Measurements from ENCODE around the gene PCNX2.

PCNX2 gene

DNA sequence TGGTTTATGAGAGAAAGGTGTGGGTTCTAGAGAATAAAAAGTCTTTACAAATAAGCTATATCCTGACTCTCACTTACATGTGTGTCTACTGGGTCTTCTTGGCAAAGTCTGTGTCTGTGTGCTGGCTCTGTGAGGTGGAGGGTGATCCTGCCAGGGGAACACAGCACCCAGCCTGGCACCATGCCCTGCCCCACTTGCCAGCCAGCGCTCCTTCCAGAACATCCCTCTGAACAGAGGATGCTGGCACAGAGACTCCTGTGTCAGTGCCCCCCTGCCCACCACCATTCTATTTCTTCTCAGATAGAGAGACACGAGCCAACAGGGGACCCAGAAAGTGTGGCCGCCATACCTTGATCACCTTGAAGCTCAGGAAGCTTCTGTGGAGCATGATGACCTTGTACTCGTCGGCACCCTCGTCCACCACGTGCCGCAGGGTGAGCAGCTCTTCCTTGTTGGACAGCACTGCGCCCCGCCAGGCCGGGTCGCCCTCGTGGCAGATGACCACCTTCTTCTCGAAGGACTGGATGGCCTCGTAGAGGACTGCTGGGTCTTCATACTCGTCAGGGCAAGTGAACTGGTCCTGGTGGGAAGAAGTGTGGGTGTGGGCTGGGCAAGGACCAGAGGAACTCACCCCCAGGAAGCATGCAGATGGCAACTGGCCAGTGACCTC, 295.4 kb downstream of the PCNX2 start:
- DNase-seq, result no peak

DNA sequence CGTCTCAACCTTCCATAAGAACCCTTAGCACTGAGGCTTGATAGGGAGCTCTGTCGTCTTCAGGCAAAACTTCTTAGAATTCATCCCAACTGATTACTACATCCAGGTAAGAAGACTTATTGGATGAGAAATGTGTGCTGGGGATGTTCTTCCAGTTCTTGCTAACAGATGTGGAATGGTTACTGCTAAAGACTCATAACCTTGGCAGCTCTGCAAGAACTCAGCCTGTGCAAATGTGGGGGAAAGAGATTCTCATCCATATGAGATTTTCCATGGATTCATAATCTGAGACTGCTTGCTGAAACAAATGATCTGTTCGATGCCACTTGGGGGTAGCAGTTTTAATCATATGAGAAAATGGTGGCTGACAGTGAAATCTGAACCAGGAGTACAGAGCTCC, 296.9 kb downstream of the PCNX2 start:
- no peak for DNase-seq

DNA sequence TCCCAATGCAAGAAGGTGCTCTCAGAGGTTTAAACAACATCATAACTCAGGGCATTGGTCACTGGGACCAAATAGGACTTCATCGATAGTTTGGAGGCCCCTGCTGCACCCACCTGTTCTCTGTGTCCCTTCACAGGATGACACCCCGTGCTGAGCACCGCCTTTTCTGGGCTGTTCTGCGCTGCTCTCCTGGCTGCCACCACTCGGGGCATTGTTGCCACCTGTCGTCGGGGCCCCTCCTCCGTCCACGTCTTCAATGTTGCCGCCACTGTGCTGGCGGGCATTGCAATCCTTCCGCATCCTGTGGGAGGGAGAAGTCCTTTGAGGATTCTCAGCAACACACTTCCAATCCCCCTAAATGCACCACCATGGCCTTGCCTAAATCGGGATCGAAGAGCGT, 297.4 kb downstream of the PCNX2 start:
- DNase-seq, result no peak

DNA sequence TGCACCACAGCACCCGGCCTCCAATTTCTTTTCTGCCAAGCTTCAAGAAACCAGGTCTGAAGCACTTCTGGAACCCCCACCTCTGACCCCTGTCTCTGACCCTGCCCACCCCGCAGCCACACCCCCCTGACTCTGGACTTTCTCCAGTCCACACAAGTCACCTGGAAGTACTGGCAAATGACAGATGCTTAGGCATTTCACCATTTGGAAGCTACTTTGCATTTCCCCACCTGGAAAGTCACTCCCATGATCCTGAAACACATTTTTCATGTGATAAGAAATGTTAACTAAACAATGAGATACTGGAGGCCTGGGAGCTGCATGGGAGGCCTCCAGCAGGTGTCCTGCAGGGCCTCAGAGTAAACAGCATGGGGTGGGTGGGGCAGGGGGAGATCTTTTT, 299.4 kb downstream of the PCNX2 start:
- DNase-seq, result no peak

DNA sequence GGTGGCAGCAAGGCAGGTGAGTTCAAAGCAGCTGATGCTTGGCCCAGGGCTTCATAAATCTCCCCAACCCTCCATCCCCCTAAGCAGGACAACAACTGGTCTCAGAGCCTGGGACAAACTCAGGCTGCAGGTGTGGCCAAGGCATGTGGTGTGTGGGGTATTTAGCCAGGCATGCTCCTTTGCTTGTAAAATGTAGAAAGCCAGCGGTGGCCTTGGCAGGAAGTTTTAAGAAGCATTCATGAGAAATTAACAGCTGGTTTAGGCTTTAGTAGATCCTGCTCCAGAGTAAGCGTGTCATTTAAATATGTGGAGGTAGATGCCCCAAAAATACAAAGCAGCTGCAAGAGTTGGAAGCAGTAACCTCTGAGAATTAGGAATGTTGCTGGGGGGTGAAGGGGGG, 300.3 kb downstream of the PCNX2 start:
- DNase-seq, result no peak

DNA sequence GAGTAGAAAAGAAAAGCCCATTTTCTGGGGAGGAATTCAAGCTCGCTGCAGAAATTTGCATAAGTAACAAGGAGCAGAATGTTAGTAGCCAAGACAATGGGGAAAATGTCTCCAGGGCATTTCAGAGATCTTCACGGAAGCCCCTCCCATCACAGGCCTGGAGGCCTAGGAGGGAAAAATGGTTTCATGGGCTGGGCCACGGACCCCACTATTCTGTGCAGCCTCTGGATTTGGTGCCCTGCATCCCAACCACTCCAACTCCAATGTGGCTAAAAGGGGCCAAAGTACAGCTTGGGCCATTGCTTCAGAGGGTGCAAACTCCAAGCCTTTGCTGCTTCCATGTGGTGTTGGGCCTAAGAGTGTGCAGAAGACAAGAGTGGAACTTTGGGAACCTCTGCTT, 302.0 kb downstream of the PCNX2 start:
- DNase-seq, result no peak

DNA sequence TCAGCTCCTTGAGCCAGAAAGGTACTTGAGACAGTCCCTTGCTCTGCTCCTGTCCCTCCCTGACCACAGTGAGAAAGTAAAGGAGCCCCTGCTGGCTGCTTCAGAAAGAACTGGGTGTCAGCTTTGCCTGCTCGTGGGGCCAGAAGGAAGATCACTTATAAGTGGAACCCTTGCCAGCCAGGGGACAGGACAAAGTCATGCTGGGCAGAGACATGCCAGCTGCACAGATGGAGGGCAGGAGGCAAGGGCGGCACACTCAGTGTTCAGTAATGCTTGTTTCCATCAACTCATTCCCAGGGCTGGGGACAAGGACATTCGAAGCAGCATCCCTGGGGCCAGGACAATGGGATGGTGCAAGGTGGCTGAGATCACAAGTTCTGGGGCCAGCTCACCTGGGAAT, 303.3 kb downstream of the PCNX2 start:
- no peak for DNase-seq

DNA sequence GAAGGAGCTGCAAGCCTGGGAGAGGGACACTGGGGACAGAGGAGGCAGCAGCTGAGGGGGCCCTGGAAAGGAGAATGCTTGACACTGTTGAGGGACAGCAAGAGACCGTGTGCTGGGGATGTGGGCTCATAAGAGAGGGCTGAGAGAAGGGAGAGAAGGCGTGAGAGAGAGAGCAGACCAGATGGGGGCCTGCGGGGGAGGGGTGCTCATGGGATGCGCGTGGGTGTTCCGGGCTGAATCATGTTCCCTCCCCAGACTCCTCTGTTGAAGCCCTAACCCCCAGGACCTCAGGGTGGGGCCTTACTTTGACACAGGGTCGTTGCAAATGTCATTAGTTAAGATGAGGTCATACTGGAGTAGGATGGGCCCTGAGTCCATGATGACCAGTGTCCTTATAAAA, 304.3 kb downstream of the PCNX2 start:
- DNase-seq, result no peak

DNA sequence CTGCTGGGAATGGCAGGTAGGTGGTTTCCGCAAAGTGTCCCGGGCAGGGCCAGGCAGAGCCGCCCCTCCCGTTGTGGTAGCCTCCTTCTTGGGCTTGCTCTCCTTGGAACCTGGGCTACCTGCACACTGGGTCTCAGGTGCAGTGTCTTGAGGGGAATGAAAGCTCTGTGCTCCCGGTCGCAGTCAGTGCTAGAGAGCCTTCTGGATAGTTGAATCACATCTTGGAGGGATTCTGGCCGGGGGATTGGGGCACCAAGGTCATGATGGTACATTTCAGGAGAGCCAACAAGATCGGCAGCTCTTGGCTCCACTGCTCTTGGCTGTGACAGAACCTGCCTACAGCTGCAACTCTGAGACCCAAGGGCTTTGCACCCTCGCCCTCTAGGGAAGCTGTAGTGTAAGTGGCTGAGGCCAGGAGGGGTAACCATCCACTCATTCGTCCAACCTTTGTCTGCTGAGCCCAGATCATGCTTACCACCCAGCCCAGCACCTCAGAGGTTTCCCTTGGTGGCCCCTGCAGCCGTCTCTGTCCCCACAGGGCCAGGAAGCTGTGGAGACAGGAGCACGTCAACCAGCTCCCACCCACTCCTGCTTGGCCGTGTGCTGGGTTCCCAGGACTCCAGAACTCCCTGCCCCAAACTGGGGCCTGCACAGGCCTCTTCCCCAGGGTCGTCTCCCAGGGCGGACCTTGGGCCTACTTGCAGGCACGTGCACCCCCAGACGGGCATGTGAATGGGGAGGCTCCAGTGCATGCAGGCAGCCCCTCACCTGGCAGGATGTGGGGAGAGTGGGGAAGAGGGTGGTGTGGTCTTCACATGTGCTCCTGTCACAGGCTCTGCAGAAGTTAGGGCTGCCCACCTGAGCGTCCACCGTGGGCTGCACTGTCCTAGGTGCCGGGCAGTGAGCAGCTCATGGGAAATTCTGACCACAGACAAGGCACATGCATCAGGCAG, 305.1 kb downstream of the PCNX2 start:
- DNase-seq, result no peak

DNA sequence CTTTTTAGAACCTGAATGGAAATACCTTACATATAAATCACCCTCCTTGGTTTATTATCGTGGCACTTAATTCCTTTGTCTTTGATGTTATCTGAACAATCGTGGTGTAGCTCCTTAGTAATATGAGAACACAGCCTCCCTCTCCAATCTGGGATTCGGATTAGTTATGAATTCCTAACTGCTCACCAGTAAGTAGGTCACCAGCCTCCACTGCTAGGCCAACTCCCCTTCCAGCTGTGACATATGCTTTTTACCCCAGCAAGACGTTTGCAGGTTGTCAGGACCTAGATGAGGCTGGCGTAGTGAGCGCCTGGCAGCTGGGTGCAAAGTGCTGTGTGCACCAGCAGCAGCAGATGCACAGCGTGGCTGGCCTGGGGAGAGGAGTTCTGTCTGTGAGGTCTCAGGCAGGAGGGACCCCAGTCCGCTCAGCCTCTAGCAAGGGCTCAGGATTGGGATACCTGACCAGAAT, 306.9 kb downstream of the PCNX2 start:
- DNase-seq, result no peak

DNA sequence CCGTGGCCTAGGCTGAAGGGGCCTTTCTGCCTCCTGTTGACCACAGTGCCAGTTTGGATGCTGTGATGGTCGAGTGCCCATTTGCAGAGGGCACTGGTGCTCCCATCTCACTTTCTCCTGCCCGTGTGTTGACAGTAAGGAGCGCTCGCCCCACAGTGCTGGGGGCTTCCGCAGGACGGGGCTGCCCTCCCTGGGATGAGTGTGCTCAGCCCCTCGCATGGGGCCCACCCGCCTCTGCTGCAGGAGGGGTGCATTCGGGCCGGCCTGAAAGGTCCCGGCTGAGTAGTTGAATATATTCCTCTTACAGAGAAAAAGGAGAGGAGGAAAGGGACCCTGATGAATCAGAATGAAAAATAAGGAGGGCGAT, 307.8 kb downstream of the PCNX2 start:
- no peak for DNase-seq

DNA sequence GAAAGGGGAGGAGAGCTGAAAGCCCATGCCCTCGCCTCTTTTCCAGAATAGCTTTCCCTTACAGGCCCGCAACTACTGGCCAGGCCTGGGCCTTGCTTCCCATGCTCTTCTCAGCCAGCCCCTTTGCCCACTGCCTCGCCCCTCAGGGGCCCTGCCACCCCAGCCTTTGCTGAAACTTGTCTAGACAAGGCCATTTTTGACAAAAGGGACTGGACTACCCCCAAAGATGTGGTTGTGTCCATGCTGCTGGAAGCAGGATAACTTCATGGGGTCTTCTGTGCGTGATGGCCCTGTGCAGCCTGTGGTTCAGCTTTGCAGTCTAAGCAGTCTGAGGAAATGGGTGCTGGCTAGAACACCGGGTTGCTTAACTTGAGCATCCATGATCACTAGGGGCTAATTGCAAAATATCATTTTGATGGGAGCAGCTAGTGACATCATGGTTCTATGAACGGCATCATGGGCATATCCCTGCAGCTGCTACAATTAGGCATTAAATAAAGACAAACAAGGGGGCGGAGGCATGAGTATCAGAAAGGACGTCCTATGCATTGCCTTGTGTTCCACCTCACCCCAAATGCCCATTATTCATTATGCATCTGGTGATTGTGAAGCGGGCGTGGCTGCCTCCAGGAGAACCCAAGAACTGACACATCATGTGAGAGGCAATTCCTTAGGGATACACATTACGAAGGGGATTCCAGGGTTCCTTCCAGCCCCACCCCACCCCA, 308.3 kb downstream of the PCNX2 start:
- DNase-seq, result no peak

DNA sequence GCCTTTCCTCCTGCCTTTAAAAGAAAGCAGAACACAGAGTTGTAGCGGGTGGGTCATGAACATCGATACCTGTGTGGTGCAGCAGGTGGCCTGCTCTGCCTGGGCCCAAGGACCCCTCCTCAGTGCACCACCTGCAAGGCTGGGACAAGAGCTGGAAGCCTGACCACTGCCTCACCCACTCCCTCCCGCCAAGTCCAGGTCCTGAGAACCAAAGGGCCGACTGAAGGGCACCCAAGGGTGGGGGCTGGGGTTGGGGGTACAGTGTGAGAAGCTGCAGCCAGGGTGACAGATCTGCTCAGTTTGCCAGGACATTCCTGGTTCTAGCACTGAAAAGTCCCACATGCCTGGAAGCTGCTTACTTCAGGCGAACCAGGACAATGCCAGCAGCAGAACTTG, 309.0 kb downstream of the PCNX2 start:
- no peak for DNase-seq

DNA sequence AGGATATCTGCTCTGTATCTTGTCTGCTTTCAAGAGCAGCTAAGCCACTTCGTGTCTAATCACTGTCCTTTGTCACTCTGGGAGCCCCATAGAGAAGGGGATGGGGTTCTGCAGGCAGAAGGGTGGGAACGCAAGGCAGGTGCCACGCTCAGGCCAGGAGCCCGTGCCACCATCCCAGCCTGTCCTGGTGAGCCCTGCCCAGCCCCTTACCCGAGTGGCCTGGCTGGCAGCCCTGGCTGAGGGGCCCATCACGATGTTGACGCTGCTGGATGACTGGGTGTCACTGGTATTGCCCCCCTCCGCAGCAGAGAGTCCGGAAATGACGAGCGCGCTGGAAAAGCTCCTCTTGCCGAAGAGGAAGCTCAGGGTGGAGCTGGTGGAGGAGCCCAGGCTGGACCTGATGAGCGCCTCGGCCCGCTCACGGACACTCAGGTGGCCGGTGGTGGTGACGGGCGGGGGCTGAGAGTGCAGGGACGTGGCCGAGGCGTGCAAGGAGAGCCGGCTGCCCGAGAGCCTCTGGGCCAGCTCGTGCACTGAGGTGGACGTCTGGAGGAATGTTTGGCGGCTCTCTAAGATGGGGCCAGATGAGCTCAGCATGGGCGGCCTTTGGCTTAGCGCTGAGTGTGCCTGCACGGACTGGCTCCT, 309.5 kb downstream of the PCNX2 start:
- DNase-seq, result no peak

DNA sequence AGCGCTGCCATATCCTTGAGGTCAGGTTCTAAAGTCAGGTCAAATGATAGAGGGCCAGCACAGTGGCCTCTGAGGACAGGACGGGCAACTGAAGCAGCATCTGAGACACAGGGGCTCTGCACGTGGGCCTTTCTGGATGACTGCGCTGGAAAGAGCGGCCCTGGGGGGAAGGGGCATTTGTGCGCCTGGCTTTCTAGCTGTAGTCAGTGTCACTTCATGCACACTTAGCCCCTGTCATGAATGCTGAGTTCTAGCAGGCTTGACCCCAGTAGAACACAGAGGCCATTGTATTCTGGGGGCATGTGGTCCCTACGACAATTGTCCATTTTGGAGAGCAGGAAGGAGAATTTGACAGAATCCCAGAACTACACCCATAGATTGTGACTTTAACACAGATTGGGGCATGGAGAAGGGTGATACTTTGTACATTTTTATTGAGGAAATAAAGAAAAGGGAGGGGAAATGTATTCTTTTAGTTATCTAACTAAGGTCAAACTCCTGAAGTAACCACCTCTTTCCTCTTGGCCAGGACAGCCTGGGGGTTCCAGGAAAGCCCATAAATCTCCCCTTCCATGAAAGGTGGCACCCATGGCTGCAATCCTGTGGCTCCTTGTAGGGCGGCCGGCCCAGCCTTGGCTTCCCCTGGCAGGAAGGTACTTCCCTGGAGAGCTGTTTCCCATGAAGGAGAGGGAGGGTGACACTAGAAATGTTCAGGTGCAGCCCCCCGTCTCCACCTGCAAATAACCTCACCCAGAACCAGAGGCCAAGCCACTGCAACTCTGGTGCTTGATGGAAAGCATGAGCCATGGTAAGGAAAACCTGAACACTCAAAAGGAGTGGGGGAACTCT, 310.7 kb downstream of the PCNX2 start:
- DNase-seq, result no peak

DNA sequence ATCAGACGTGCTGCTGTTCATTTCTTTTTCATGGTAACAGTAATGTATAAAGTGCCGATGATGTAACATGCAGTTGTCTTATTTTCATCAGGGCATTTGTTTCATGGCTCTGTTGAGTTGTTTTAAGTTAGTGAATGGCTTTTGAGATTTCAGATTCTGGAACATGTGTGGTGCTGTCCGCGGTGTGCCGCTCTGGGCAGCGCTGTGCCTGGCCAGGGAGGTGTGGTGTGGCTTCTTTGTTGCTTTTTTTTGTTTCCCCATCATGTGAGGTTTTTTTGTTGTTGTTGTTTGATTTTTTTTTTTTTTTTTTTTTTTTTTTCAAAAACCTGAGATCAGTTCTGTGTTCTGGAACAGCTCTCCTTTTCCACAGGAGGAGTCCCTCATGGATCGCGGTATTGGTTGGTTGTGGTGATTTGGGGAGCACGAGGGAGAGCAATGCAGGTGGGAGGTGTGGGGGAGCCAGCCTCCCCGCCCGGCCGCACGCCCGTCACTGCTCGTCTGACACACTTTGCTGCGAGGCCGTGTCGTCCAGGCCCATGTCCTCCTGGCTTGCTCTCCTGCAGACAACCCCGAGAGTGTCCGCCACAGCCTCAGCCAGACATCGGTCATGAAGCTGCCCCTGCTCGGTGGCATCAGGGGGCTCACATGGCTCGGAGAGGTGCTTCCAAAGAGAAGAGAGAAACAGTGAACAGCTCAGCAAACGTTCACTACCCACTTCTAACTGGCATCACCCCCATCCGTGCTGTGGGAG, 311.5 kb downstream of the PCNX2 start:
- DNase-seq, result no peak

DNA sequence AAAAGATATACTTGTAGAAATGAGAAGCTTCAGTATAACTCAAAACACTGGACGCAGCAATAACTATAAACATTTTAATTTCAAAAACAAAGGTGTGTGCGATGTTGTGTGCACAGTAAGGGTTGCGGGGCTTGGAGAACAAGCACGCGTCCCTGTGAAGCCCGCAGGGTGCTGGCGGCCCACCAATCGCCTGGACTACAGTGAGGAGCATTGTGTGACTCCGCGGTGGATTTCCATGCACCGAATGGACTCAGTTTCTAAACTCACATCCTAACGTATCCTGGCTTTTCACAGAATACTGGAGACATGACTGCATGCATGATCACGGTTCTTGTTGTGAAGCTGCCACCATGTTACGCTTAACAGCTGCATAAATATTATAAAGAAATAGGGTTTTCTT, 312.1 kb downstream of the PCNX2 start:
- DNase-seq, result no peak

DNA sequence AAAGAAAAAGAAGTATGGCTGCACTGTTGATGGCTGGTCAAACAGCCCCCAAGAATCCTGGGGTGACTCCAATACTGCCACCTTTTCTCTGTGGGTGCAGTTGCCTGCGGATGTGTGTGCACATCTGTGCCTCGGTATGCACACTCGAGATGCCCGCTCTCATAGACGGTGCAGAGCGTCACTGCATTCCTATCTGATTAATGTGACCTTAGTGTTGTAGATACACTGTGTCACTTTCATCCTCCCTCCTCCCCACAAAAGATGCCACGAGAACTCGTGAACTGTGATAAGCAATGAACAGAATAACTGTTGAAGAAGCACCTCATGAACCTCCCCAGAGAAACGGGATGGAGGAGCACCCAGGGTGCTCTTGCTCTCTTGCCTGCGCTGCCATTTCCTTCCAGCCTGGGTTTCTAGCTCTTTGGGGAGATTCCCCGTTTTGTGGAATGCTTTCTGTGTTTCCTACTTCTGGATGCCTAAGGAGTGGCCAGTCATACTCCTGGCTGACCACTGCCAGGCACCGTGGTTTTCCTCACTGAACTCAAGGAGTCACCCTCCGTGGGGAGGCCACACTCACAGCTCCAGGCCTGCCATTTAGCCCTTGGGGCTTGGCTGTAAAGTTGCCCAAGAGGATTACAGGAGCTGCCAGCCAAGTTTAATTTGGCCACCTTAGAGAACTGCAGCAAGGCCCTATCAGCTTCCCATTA, 313.1 kb downstream of the PCNX2 start:
- DNase-seq, result no peak

DNA sequence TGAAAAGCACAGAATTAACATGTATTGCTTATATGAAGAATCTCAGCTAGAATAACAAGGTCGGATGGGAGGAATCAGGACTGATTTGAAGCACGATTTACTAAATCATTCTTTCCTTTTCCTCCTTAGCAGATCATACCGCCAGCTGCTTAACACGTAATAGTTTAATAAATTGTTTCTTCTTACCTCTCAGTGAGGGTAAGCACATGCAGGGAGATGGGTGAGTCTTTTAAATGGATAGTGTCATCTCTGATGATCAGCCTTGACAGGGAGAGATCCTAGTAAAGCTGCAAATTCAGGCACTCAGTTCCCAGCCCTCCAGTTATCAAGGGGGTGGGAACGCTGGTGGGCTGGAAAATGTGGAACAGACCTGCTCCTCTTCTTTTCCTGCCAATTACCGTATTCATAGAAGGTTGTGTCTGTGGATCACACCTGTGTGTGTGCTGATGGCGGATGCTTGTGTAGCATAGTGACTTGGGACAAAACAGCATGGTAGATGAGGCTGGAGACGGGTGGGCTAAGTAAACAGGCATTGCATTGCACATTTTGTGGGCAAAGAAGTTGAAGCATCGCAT, 314.5 kb downstream of the PCNX2 start:
- no peak for DNase-seq

DNA sequence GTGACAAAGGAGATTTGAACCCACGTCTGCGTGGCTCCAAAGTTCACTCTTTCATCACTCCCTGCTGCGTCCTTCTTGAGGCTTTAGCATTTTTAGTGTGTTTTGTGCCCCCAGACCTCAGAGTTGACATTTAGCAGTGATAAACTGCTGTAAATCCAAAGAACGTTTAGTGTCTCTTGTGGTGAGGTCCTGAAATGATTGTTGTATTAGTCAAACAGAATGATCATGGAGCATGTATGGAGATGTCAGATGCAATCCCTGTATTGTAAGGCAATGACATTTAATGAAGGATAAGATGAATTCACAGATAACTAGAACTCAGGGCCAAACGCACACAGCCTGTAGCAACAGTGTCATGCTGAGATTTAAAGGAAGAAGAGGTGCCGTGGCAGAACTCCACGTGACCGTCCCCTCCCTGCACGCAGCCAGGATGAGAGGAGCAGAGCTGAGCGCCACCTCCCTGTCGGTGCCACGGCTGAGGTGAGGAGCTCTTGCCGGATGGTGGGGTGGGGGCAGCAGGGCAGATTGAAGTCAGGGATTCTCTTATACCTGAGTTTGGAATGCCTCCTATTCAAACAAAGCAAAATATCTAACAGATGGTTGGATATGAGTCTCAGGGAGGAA, 315.1 kb downstream of the PCNX2 start:
- no peak for DNase-seq
